NCI-H2196 (cell line): ENCODE measurements around the gene LAMC1.
"Not testable (repeated sequence)": the region's sequence is repeated elsewhere in the genome, so short reads cannot be mapped to it uniquely, and the experiment has no call there.

Source experiments
- DNase-seq: peaks from one replicate; lab custom pipeline; 2025; ENCODE audit not compliant: unreplicated experiment; lab: John Stamatoyannopoulos, UW

Gene LAMC1

DNA sequence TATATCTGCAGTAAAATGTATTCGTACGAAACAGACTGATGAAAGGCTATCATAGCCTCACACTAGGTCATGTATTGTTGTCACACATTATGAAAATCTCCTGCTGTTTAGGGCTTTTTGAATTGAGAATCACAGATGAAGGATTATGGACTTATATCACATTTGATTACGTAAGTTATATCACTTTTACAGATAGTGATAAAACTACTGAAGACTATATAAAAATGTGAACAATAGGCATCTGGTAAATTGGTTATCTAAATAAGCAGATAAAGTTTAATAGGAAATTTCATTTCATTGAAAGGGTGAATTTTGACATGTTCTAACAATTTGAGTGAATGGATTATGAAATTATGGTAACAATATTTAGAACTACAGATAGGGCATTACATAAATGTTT is 20.0 kb downstream of the LAMC1 start:
- DNase-seq: no peak

DNA sequence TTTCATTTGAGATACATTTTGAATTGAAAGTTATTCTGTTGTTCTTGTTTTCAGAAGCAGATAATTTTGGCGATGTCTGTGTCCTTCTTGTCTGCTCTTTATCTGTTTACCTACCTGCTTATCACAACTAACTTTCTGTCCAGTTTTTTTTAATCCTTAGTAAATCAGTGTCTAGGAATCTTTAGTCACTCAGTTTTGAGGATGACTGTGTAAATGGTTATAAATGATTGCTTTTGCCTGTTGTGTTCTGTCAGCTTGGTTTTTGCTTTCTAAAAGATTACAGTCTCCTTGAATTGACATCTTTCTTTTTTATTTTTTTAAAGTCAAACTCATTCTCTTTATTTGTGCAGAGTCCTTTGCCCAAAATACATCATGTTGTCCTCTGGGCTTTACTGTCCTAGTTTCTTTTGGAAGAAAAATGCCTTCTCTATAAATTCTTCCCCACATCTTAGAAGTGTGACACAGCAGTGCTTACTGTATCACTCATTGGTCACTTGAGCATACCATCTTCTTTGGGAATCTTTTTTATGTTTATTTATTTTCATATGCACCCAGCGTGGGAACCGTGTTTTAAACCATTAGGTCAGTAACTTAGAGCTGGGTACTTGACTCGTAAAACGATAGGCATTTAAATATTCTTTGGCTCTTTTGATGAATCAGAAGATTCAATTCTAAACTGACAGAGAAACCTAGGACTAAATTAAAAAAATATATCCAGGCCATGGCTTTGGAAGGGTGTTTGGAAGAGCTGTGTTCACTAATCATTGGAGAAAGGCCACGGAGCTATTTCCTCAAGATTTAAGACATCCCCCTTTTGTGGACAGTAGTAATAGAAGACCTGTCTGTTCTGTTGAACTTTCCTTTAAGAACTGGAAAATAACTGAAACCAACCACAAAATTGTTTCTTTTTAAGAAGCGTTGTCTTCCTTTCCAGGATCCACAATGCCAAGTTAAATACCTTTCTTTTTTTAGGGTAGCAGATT is 20.9 kb downstream of the LAMC1 start:
- no peak for DNase-seq

- no peak for DNase-seq
Observed at GRCh38 chr1:183044893-183045649, 21.9 kb downstream of the LAMC1 start.

DNA sequence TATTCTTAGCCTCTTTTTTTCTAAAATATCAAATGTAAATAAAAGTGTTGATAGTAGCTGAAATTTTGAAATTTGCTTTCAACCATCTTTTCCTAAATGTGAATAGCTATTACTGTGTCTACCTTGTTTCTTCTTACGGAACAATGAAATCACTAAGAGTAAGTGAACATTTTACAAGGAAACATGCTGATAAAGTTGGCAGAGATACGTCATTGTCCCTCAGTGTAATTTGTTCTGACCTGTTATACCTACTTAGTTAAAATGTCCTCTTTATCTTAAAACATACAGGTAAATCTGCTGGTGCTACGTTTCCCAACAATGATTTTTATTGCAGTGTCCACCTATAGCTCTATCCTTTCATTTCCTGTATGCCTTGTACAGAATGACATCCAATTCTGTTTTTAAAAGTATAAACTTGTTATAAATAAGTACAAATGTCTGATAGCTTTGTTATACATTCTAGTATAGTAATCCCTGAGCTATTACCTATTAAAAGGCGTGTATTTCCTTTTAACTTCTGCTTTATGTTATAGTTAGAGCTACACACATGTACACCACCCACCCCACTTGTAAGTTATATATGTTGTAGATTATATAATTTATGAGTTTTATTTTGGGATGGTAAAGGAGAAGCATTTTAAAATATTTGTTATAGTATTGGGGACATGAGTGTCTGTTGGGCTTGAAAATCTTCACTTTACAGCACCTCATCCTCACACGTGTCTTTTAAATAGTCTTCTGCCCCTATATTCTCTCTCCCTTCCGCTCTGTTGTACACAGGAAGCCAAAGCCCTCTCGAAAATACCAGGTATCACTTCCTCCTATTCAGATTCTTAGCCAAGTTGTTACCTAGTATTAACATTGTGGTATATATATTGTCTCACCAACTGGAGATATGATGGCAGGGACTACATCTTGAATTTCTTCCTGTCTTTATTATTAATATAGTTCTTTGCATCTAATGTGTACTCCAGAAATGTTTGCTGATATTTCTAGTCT is 25.2 kb downstream of the LAMC1 start:
- no peak for DNase-seq

- DNase-seq: no peak
Observed at GRCh38 chr1:183051546-183051945, 28.3 kb downstream of the LAMC1 start.

GRCh38 chr1:183052861-183053260 is 29.6 kb downstream of the LAMC1 start:
- DNase-seq: no peak

DNA sequence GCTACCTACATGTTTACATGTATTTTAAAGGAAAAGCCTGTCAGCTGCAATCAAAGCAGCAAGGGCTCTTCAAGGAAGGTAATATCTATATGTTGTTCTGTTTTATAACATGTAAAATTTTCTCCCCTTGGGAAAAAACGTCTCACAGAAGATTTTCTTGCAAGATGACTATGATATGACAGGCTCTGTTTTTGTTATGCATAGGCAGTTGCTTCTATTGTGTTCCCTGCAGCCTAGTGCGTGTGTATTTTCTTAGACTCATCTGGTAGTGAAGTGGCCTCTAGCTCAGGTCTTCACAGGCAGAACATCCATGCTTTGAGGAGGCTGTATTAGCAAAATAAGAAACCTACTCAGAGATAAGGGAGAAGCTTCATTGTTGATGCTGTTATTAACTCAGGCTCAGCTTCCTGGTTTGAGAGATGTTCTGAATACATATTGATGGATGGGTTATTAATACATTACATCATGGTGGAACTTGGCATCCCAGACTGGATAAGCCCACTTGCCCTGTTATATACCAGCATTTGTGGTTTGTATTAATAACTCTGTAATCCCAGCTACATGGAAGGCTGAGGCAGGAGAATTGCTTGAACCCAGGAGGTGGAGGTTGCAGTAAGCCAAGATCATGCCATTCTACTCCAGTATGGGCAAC is 35.8 kb downstream of the LAMC1 start:
- DNase-seq: no peak

- no peak for DNase-seq
Observed at GRCh38 chr1:183061194-183061593, 38.0 kb downstream of the LAMC1 start.

DNA sequence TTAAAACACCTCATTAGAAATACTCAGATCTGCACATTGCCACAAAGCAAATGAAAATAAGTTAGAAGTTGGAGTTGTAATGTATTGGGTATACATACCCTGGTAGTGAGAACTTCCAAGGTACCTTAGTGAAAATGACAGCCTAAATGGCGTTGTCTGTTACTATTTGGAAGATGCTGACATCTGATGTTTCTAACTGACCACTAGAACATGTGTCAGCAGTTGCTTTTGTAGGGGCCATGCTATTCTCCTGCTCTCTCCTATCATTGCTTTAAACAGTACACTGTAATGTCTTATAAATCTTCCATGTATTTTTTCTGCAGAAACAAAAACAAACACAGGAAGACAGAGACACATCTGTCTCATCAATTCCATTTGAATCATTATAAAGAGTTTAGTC is 40.1 kb downstream of the LAMC1 start:
- DNase-seq: no peak

- DNase-seq: no peak
Observed at GRCh38 chr1:183065168-183065706, 42.0 kb downstream of the LAMC1 start.

- DNase-seq: not testable (repeated sequence)
Observed at GRCh38 chr1:183066432-183066831, 43.2 kb downstream of the LAMC1 start.

- no peak for DNase-seq
Observed at GRCh38 chr1:183069562-183070216, 46.5 kb downstream of the LAMC1 start.

DNA sequence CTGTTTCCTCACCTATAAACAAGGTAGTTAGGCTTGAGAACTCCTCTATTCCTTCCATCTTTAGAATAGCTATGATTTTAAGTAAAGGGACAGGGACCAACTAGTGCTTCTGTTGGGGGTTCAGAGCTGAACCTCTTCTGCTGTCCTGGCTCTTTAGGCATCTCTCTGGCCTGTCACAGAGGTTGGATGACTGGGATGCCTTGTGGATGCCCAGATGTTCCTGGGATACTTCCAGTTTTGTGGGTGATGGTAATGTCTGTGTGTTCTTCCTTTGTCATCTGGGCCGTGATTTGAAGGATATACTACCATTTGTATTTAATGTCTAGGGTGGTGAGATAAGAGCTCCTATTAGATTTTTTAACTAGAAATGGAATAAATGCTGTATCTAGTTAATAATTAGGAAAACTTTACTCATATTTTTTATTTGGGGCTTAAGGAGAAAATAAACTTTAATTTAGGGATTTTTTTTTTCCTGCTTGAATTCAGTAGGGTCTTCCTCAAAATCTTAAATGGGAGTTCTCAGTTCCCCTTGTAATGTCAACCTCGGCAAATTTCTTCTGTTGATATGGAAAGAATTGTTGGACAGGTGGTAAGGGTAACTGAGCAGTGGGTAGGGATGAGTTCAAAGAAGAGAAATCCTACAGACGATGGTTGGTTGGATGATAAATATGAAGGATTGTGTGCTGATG is 47.2 kb downstream of the LAMC1 start:
- DNase-seq: no peak

GRCh38 chr1:183070923-183071618 is 47.9 kb downstream of the LAMC1 start:
- DNase-seq: no peak

- DNase-seq: not testable (repeated sequence)
Observed at GRCh38 chr1:183072595-183072994, 49.4 kb downstream of the LAMC1 start.

GRCh38 chr1:183073320-183073719 is 50.1 kb downstream of the LAMC1 start:
- peak; percentile 10 for DNase-seq

DNA sequence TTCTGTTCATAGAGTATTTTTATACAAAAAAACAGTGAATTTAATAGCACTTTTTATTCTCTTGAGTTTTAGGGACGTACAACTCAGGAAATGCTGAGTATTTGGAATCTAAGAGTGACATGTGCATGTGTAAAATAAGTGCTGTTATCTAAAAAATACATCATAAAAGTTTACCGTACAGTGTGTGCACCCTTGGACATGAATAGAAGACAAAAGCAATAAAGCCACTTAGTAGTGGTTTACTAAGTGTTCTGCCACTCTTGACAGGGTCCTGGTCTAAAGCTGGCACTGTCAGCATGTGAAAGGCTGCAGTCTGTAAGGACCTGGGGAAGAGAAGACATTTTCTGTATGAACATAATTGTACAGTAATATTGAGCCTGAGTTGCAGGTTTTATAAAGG is 51.0 kb downstream of the LAMC1 start:
- no peak for DNase-seq

DNA sequence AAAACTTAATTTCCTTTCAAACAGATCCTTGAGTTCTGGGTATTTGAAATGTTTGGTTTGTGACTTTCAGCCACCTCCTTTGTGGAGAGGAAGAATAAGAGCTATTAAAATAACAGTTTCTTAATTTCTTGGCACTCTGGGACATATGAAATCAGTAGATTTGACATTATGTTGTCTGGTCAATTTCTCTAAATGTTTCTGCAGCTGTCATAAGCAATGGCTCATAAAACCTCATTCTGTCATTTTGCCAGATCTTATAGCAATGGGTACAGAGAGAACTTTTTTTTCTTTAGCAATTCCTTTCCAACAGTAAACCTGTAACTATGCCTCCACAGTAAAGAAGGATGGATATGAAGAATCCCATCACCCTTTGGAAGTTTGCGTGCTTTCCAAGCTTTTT is 52.6 kb downstream of the LAMC1 start:
- no peak for DNase-seq
